ENCODE data around the gene NPTX2.

The NPTX2 gene

GRCh38 chr7:98617051-98617959, at the start of gene NPTX2:
Gene NPTX2, plus strand, starts transcription at chr7:98617285. Its CDS starts 177 bp downstream, at chr7:98617462.
- Histone ChIP-seq H2AFZ (ENCODE audit: low read depth, low read length) (no peak within 1 kb of the TSS), H3K79me2 (ENCODE audit: low read length) (no peaks in the 10 kb centered on the region), H3K27me3 (ENCODE audit: low read depth, low read length) (peaks cover 9% of the 10 kb centered on the region), H3K9me3 (ENCODE audit: insufficient read depth, low read length) (no peaks in the 10 kb centered on the region), H3K9ac (ENCODE audit: low read length) (no peak within 1 kb of the TSS), H4K20me1 (ENCODE audit: insufficient read depth, low read length) (no peaks in the 10 kb centered on the region), H3K27ac (ENCODE audit: low read length) (no peak within 1 kb of the TSS), H3K4me2 (ENCODE audit: low read length) (no peak within 1 kb of the TSS), H3K36me3 (replicated peaks; ENCODE audit: low read depth, low read length) (no peaks in the 10 kb centered on the region), H3K4me3 (ENCODE audit: low read length) (no peak within 1 kb of the TSS), H3K4me1 (ENCODE audit: low read length) (peaks cover 5% of the 10 kb centered on the region; the same call in 1 of the 2 replicates)
- TF ChIP-seq CTCF (IDR thresholded peaks at IDR 0.05; ENCODE audit: low read depth, low read length) (no peak), EZH2phosphoT487 (IDR thresholded peaks at IDR 0.05; ENCODE audit: low read depth) (no peak)

DNA sequence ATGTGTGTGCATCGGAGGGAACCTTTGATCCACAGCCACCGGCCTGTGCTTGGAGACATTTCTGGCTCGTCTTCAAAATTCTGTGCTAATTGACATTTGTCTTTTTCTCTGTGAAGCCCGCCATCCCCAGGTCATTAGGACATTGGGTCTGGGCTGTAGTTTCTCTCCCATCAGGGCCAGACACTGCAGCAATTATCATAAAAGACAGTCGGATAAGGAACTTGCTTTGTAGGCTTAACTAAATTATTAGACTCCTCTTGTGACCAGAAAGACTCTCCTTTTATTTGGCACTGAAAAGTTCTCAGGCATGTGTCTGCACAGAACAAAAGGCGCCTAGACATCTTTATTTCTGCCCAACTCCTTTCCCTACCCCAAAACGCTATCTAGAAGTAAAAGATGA, 49.1 kb upstream of the NPTX2 start:
- H3K27me3 ChIP-seq (ENCODE audit: low read depth, low read length), result peaks cover 11% of the 10 kb centered on the region; the same call in 1 of the 2 replicates
- H3K79me2 ChIP-seq (ENCODE audit: low read length), result no peaks in the 10 kb centered on the region
- no peak overlapping the region for H3K27ac ChIP-seq (ENCODE audit: low read length)
- no peaks in the 10 kb centered on the region for H3K4me1 ChIP-seq (ENCODE audit: low read length)
- H3K36me3 ChIP-seq (replicated peaks; ENCODE audit: low read depth, low read length), result no peaks in the 10 kb centered on the region
- no peak overlapping the region for H2AFZ ChIP-seq (ENCODE audit: low read depth, low read length)
- no peak overlapping the region for H3K4me3 ChIP-seq (ENCODE audit: low read length)
- no peaks in the 10 kb centered on the region for H3K9me3 ChIP-seq (ENCODE audit: insufficient read depth, low read length)
- no peak for TF ChIP-seq EZH2phosphoT487 (IDR thresholded peaks at IDR 0.05; ENCODE audit: low read depth)
- TF ChIP-seq CTCF (IDR thresholded peaks at IDR 0.05; ENCODE audit: low read depth, low read length), result no peak
- no peaks in the 10 kb centered on the region for H4K20me1 ChIP-seq (ENCODE audit: insufficient read depth, low read length)
- H3K9ac ChIP-seq (ENCODE audit: low read length), result no peak overlapping the region
- H3K4me2 ChIP-seq (ENCODE audit: low read length), result no peak overlapping the region

DNA sequence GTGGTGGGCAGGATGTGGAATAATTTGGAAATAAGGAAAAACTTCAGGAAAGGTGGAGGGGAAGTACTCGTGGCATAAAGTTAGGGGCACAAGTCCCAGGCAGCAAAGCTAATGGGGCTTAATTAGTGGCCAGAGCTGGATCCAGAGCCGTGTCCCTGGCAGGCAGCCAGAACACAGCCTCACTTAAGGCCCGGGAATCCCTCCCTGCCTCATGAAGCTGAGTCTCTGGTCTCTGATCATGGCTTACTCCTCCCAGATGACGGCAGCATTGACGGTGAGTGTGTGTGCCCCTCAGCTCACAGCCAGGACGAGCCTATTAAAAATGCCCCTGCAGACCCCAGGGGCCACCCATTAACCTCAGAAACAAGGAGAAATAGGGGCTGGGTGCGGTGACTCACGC, 48.2 kb upstream of the NPTX2 start:
- Histone ChIP-seq H3K4me1 (ENCODE audit: low read length) (no peaks in the 10 kb centered on the region), H2AFZ (ENCODE audit: low read depth, low read length) (no peak overlapping the region), H4K20me1 (ENCODE audit: insufficient read depth, low read length) (no peaks in the 10 kb centered on the region), H3K79me2 (ENCODE audit: low read length) (no peaks in the 10 kb centered on the region), H3K4me2 (ENCODE audit: low read length) (no peak overlapping the region), H3K4me3 (ENCODE audit: low read length) (no peak overlapping the region), H3K27me3 (ENCODE audit: low read depth, low read length) (peaks cover 11% of the 10 kb centered on the region; the same call in 1 of the 2 replicates), H3K36me3 (replicated peaks; ENCODE audit: low read depth, low read length) (no peaks in the 10 kb centered on the region), H3K9ac (ENCODE audit: low read length) (no peak overlapping the region), H3K27ac (ENCODE audit: low read length) (no peak overlapping the region), H3K9me3 (ENCODE audit: insufficient read depth, low read length) (no peaks in the 10 kb centered on the region)
- TF ChIP-seq EZH2phosphoT487 (IDR thresholded peaks at IDR 0.05; ENCODE audit: low read depth) (no peak), CTCF (IDR thresholded peaks at IDR 0.05; ENCODE audit: low read depth, low read length) (no peak)

GRCh38 chr7:98569691-98570337, 47.3 kb upstream of the NPTX2 start:
- no peaks in the 10 kb centered on the region for H3K79me2 ChIP-seq (ENCODE audit: low read length)
- peaks cover 11% of the 10 kb centered on the region; the same call in 1 of the 2 replicates for H3K27me3 ChIP-seq (ENCODE audit: low read depth, low read length)
- TF ChIP-seq EZH2phosphoT487 (IDR thresholded peaks at IDR 0.05; ENCODE audit: low read depth), result no peak
- TF ChIP-seq CTCF (IDR thresholded peaks at IDR 0.05; ENCODE audit: low read depth, low read length), result no peak
- H3K4me3 ChIP-seq (ENCODE audit: low read length), result no peak overlapping the region
- H3K36me3 ChIP-seq (replicated peaks; ENCODE audit: low read depth, low read length), result no peaks in the 10 kb centered on the region
- H3K4me2 ChIP-seq (ENCODE audit: low read length), result no peak overlapping the region
- no peaks in the 10 kb centered on the region for H4K20me1 ChIP-seq (ENCODE audit: insufficient read depth, low read length)
- no peak overlapping the region for H3K9ac ChIP-seq (ENCODE audit: low read length)
- H3K4me1 ChIP-seq (ENCODE audit: low read length), result no peaks in the 10 kb centered on the region
- no peak overlapping the region for H2AFZ ChIP-seq (ENCODE audit: low read depth, low read length)
- no peaks in the 10 kb centered on the region for H3K9me3 ChIP-seq (ENCODE audit: insufficient read depth, low read length)
- no peak overlapping the region for H3K27ac ChIP-seq (ENCODE audit: low read length)
